ENCODE measurements around the gene GABBR2.
A peak's percentile ranks its signal among the peaks of the same experiment; 100 is the strongest.

The GABBR2 gene

GRCh38 chr9:98264516-98264915, 444.2 kb downstream of the GABBR2 start:
- TF ChIP-seq CTCF (conservative IDR thresholded peaks at IDR 0.05; ENCODE audit: low read depth, low read length), result no peak
- DNase-seq (ENCODE audit: low read depth), result no peak

GRCh38 chr9:98263482-98264357, 445.0 kb downstream of the GABBR2 start:
- H3K4me3 ChIP-seq (ENCODE audit: low read depth, low read length), result no peak overlapping the region
- peak; percentile 100 for TF ChIP-seq CTCF (conservative IDR thresholded peaks at IDR 0.05; ENCODE audit: low read depth, low read length)
- DNase-seq (ENCODE audit: low read depth), result peak; percentile 91

More at GRCh38 chr9:98264516-98264915, 444.2 kb downstream of the GABBR2 start:
- H3K4me3 ChIP-seq (ENCODE audit: low read depth, low read length), result no peak overlapping the region

GRCh38 chr9:98263080-98263479, 445.7 kb downstream of the GABBR2 start:
- DNase-seq (ENCODE audit: low read depth), result no peak

GRCh38 chr9:98262056-98262455, 446.7 kb downstream of the GABBR2 start:
- TF ChIP-seq CTCF (conservative IDR thresholded peaks at IDR 0.05; ENCODE audit: low read depth, low read length), result no peak

More at GRCh38 chr9:98263080-98263479, 445.7 kb downstream of the GABBR2 start:
- TF ChIP-seq CTCF (conservative IDR thresholded peaks at IDR 0.05; ENCODE audit: low read depth, low read length), result no peak
- H3K4me3 ChIP-seq (ENCODE audit: low read depth, low read length), result no peak overlapping the region

GRCh38 chr9:98260635-98261034, 448.1 kb downstream of the GABBR2 start:
- no peak for DNase-seq (ENCODE audit: low read depth)
- no peak overlapping the region for H3K4me3 ChIP-seq (ENCODE audit: low read depth, low read length)
- TF ChIP-seq CTCF (conservative IDR thresholded peaks at IDR 0.05; ENCODE audit: low read depth, low read length), result no peak

More at GRCh38 chr9:98262056-98262455, 446.7 kb downstream of the GABBR2 start:
- DNase-seq (ENCODE audit: low read depth), result peak; percentile 32
- no peak overlapping the region for H3K4me3 ChIP-seq (ENCODE audit: low read depth, low read length)

- DNase-seq (ENCODE audit: low read depth), result no peak
- no peak for TF ChIP-seq CTCF (conservative IDR thresholded peaks at IDR 0.05; ENCODE audit: low read depth, low read length)
- H3K4me3 ChIP-seq (ENCODE audit: low read depth, low read length), result no peak overlapping the region
These were observed 448.9 kb downstream of the GABBR2 start for GRCh38 chr9:98259791-98260190.

- H3K4me3 ChIP-seq (ENCODE audit: low read depth, low read length), result peak overlapping the region; percentile 96
- DNase-seq (ENCODE audit: low read depth), result peak; percentile 31
- TF ChIP-seq CTCF (conservative IDR thresholded peaks at IDR 0.05; ENCODE audit: low read depth, low read length), result no peak
These were observed 452.0 kb downstream of the GABBR2 start for GRCh38 chr9:98256756-98257155.
